Gastrocnemius medialis (tissue), 4 donors: Measurements from ENCODE around the gene CHDH. TPM values are rescaled to one million over a fixed set of nuclear protein-coding genes. Genes with fewer than 3 reads are reported as not detected.

Experiments
- ATAC-seq, 2 donors: fragments of 150-250 bp; one replicate each; pipeline ENCODE4 v1.9.1; 2016
- DNase-seq, 2 donors: peaks; one replicate each; pipeline ENCODE4 v3.0.0-alpha.2; 2019
- H3K27ac ChIP-seq, 4 donors: fragments of 200-600 bp; sonication (generic); 1 replicate in 1 of 4; 2 replicates in 3 of 4; pipeline ENCODE4 v1.5.1; 2016 to 2018; ENCODE audit warnings: mild to moderate bottlenecking in 2 of 4, moderate library complexity in 1 of 4
- H3K27me3 ChIP-seq, 3 donors: fragments of 200-600 bp; sonication (generic) in 2 of 3; 1 replicate in 1 of 3; 2 replicates in 2 of 3; pipeline versions ENCODE4 v1.5.1 to v1.6.0; 2016 to 2019; ENCODE audit warnings: mild to moderate bottlenecking in 1 of 3, moderate library complexity in 1 of 3
- H3K36me3 ChIP-seq, 2 donors: fragments of 200-600 bp; sonication (generic) in 1 of 2; one replicate each; pipeline ENCODE4 v1.5.1; 2017 to 2018
- H3K4me1 ChIP-seq, 2 donors: fragments of 200-600 bp; sonication (generic) in 1 of 2; one replicate each; pipeline ENCODE4 v1.5.1; 2016 to 2017; ENCODE audit warnings: mild to moderate bottlenecking in 2 of 2
- H3K4me3 ChIP-seq, 4 donors: fragments of 200-600 bp; sonication (generic) in 3 of 4; 1 replicate in 1 of 4; 2 replicates in 3 of 4; pipeline ENCODE4 v1.5.1; 2016 to 2019; ENCODE audit warnings: mild to moderate bottlenecking in 2 of 4
- H3K9me3 ChIP-seq, 3 donors: fragments of 200-600 bp; sonication (generic) in 2 of 3; 1 replicate in 1 of 3; 2 replicates in 2 of 3; pipeline ENCODE4 v1.5.1; 2016 to 2019
- POLR2A ChIP-seq, 2 donors: fragments of 450-650 bp; IDR thresholded peaks; one replicate each; pipeline ENCODE4 v1.6.1; 2017; ENCODE audit warnings: antibody characterized with exemption in 2 of 2, mild to moderate bottlenecking in 2 of 2, moderate library complexity in 2 of 2
- in situ Hi-C, 4 donors: fragments of 200-750 bp; cut with MboI; loops; one replicate each; pipeline versions ENCODE4 v1.15.0 to v1.8.0; 2017; ENCODE audit warnings: low sequenced_read_pairs in 4 of 4
- intact Hi-C: fragments of 100-400 bp; cut with DNase I; formaldehyde crosslinking; loops from one replicate; pipeline ENCODE4 v1.15.1; 2023; ENCODE audit warnings: low total_unique reads
- total RNA-seq, 4 donors: library from RNA; depleted of rRNA; stranded (reverse); fragments of >200 nt; gene quantifications; one replicate each; pipeline versions ENCODE4 v1.1.0 to v1.2.3, GENCODE V29; 2016
- TF ChIP-seq, protein P1 (sequence below), 5 experiments: fragments of 450-650 bp in 3 of 5; fragments of 200-600 bp in 2 of 5; sonication (generic) in 2 of 5; IDR thresholded peaks in 4 of 5; conservative IDR thresholded peaks in 1 of 5; 1 replicate in 4 of 5; 2 replicates in 1 of 5; pipeline ENCODE4 v1.5.1; 2016 to 2019; ENCODE audit warnings: antibody characterized with exemption in 5 of 5, mild to moderate bottlenecking in 3 of 5, moderate library complexity in 3 of 5

CHDH gene
- total RNA-seq, 4 donors from 2014 or later = 3.1 to 6.5 (median 3.6) TPM

- Histone ChIP-seq H3K9me3 (no peaks in the 10 kb centered on the region), H3K4me1 (peaks cover 13 to 16% of the 10 kb centered on the region in 2 donors), H3K4me3 (no peak overlapping the region), H3K27me3 (no peaks in the 10 kb centered on the region), H3K27ac (no peak overlapping the region), H3K36me3 (peaks cover 0 to 62% of the 10 kb centered on the region in 2 donors)
- in situ Hi-C loops (loop anchor here in 1 of 4 donors (25.0 kb wide), 1 partner anchor 546 kb away; the partner anchor contains the start of gene DCP1A), intact Hi-C loops (loop anchor here (2.0 kb wide), 1 partner anchor 38 kb away; no protein-coding TSS in a partner anchor)
- TF ChIP-seq POLR2A (IDR thresholded peaks at IDR 0.05) = no peak
- TF ChIP-seq, protein P1, sequence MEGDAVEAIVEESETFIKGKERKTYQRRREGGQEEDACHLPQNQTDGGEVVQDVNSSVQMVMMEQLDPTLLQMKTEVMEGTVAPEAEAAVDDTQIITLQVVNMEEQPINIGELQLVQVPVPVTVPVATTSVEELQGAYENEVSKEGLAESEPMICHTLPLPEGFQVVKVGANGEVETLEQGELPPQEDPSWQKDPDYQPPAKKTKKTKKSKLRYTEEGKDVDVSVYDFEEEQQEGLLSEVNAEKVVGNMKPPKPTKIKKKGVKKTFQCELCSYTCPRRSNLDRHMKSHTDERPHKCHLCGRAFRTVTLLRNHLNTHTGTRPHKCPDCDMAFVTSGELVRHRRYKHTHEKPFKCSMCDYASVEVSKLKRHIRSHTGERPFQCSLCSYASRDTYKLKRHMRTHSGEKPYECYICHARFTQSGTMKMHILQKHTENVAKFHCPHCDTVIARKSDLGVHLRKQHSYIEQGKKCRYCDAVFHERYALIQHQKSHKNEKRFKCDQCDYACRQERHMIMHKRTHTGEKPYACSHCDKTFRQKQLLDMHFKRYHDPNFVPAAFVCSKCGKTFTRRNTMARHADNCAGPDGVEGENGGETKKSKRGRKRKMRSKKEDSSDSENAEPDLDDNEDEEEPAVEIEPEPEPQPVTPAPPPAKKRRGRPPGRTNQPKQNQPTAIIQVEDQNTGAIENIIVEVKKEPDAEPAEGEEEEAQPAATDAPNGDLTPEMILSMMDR (IDR thresholded peaks at IDR 0.05 in 4 of 5, conservative IDR thresholded peaks at IDR 0.05 in 1 of 5) = no peak
- DNase-seq (no peak), ATAC-seq (no peak)
These were observed 36.8 kb upstream of the CHDH start for GRCh38 chr3:53883008-53883407.

GRCh38 chr3:53881691-53882593, 35.7 kb upstream of the CHDH start, which contains the start of gene ACTR8:
Gene ACTR8 (minus strand): TSS chr3:53882152. CDS start chr3:53882101, 51 bp downstream.
- Histone ChIP-seq H3K36me3 (peaks cover 3 to 62% of the 10 kb centered on the region in 2 donors), H3K27ac (peak within 1 kb of the TSS; percentile 87 to 93 (median 90)), H3K9me3 (no peaks in the 10 kb centered on the region), H3K4me1 (peaks cover 13 to 16% of the 10 kb centered on the region in 2 donors), H3K27me3 (no peaks in the 10 kb centered on the region), H3K4me3 (peak within 1 kb of the TSS; percentile 97 to 100 (median 98))
- peak; percentile 58 for TF ChIP-seq POLR2A (IDR thresholded peaks at IDR 0.05)
- TF ChIP-seq, protein P1 (IDR thresholded peaks at IDR 0.05 in 4 of 5, conservative IDR thresholded peaks at IDR 0.05 in 1 of 5) = peak in 3 of 5 experiments; percentile 18 to 24 (median 19)
- peak; percentile 91 for ATAC-seq
- intact Hi-C loops (loop anchor here (1.0 to 2.0 kb wide), 2 partner anchors 9 to 37 kb away; partner anchors contain the start of gene SELENOK), in situ Hi-C loops (loop anchor here in 1 of 4 donors (25.0 kb wide), 1 partner anchor 545 kb away; the partner anchor contains the start of gene DCP1A)
- peak; percentile 72 to 73 for DNase-seq

GRCh38 chr3:53880396-53881345, 34.5 kb upstream of the CHDH start:
- in situ Hi-C loops (loop anchor here in 1 of 4 donors (25.0 kb wide), 1 partner anchor 543 kb away; the partner anchor contains the start of gene DCP1A), intact Hi-C loops (no loop called here)
- Histone ChIP-seq H3K4me3 (peak overlapping the region; percentile 97 to 100 (median 98)), H3K27ac (peak overlapping the region; percentile 87 to 93 (median 90)), H3K9me3 (no peaks in the 10 kb centered on the region), H3K36me3 (peaks cover 3 to 65% of the 10 kb centered on the region in 2 donors), H3K27me3 (no peaks in the 10 kb centered on the region), H3K4me1 (peaks cover 13 to 16% of the 10 kb centered on the region in 2 donors)
- TF ChIP-seq, protein P1 (IDR thresholded peaks at IDR 0.05 in 4 of 5, conservative IDR thresholded peaks at IDR 0.05 in 1 of 5) = no peak
- TF ChIP-seq POLR2A (IDR thresholded peaks at IDR 0.05) = no peak
- DNase-seq = no peak
- no peak for ATAC-seq
